GM19438 (cell line): ENCODE data around the gene MTHFD2.
"Not testable (repeated sequence)": the region's sequence is repeated elsewhere in the genome, so short reads cannot be mapped to it uniquely, and the experiment has no call there.

Source experiments
- ATAC-seq: cut with Tn5 transposase; IDR thresholded peaks from one replicate; pipeline ENCODE4 v1.9.1; 2021; ENCODE audit warnings: low read depth; ENCODE audit not compliant: unreplicated experiment

The MTHFD2 gene

DNA sequence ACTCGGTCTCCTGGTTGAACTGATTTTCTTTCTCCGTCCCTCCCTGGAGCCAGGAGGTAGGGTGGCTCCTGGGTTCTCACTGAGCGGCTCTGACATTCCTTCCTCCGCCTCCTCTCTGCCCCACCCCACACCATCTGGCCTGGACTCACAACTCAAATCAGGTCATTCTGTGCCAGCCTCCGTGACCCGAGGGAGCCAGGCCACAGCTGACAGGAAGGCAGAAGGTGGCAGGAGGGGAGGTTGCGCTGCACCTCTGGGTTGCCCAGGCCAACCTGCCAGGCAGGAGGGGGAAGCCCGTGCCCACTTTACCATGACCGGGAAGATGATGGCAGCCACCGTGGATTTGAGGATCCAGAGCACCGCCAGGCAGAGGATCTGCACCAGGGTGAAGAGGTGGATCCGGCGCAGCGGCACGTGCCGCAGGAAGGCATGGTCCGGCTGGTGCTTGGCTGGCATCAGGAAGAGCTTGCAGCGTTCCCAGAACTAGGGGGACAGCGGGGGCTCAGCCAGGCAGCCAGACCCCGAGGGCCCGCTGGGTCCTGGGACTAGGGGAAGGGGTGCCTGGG is 28.3 kb downstream of the MTHFD2 start:
- ATAC-seq = no peak

- no peak for ATAC-seq
Measured at GRCh38 chr2:74227646-74228045, 29.2 kb downstream of the MTHFD2 start.

DNA sequence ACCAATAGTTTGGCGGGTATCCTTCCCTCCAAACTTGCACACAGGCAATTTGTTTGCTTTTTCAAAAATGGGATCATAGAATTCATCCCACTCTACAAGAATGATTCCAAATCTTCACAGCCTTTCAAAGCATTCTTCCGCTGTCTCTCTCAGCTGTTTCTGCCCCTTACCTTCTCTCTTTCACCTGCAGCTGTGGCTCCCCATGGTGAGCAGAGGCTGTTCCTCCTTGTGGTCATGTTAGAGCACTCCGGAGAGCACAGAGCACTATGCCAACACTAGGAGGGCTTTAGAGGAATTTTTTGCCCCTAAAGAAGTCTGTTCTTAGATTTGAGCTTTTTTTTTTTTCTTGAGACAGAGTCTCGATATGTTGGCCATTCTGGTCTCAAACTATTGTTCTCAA is 30.4 kb downstream of the MTHFD2 start:
- no peak for ATAC-seq

DNA sequence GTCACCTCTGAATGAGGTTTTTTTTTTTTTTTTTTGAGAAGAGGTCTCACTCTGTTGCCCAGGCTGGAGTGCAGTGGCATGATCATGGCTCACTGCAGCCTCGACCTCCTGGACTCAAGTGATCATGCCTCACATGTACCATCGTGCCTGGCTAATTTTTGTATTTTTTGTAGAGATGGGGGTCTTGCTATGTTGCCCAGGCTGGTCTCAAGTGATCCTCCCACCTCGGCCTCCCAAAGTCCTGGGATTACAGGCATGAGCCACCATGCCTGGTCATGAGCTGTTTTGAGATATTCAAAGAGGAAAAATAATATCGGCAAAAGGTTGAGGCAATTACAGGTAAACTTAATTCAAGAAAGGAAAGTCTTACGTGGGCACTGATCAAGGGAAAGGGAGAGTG is 31.4 kb downstream of the MTHFD2 start:
- not testable (repeated sequence) for ATAC-seq

- ATAC-seq = no peak
Measured at GRCh38 chr2:74232426-74232825, 34.0 kb downstream of the MTHFD2 start.

DNA sequence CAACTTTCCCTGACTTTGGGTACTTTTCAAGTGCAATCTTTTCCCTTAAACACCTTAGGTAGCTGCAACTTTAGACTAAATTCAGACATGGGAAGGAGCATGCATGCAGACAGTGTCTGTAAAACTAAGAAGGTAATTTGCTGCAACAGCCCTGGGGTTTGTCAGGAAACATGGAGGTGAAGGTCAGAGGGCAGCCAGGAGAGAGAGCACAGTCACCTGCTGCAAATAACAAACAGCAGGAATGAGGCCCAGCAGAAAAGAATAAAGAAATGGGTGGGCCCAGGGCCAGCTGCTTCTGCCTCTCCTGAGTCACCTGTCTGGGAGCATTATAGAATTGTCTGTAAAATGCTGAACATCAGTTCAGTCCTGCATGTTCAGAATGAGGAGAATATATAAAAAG is 35.2 kb downstream of the MTHFD2 start:
- no peak for ATAC-seq

DNA sequence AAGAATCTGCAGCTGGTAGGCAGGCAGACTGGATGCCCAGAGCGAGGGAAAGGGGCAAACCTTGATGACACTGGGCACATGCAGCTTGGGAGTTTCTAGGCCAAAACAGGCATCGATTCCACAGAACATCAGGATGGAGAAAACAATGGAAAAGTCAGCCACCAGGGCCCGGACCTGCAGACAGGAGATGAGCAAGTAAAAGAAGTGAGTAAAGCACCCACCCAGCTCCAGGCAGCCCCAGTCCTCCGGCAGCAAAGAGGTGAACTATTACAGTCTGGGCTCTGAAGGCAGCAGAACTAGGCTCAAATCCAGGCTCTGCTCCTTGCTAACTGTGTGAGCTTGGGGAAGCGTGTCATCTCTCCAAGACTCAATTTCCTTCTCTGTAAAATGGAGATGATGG is 36.6 kb downstream of the MTHFD2 start:
- ATAC-seq = no peak

DNA sequence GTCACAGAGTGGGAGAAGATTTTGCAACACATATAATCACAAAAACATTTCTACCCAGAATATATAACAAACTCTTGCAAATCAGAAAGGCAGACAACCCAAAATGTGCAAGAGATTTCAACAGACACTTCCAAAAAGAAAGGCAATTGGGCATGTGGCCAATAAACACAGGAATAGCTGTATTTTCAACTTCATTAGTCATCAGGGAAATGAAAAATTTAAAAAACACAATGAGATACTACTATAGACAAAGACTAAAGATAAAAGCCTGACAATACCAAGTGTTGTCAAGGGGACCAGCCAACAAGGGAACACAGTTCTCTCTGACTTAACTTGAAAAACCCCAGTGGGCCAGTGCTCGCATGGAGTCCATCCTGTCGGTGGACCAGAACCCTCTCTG is 40.5 kb downstream of the MTHFD2 start:
- ATAC-seq = no peak

GRCh38 chr2:74239346-74239745 is 40.9 kb downstream of the MTHFD2 start:
- ATAC-seq = no peak

DNA sequence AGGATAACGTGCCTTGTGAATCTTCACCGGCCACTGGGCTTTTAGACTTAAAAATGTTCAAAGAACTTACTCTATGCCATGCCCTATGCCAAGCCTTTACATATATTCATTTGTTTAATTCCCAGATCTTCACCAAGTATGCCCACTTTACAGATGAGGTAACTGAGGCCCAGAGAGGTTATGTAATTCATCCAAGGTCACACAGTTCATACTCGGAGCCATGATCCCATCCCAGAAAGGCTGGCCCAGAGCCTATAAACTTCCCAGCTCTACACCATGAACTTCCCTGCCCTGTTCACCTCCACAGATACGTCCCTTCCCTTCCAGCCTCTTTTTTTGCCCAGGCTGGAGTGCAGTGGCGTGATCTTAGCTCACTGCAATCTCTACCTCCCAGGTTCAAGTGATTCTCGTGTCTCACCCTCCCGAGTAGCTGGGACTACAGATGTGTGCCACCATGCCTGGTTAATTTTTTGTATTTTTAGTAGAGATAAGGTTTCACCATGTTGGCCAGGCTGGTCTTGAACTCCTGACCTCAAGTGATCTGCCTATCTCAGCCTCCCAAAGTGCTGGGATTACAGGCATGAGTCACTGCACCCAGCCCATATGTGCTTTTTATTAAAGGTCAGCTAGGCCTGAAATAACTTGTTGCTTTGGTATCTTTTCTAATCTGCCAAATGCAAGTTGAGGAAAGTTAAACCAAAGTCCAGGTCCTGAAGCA is 44.1 kb downstream of the MTHFD2 start:
- no peak for ATAC-seq

- no peak for ATAC-seq
Measured at GRCh38 chr2:74244286-74244685, 45.9 kb downstream of the MTHFD2 start.

- no peak for ATAC-seq
Measured at GRCh38 chr2:74246496-74247195, 48.2 kb downstream of the MTHFD2 start.

GRCh38 chr2:74249406-74250122 is 51.1 kb downstream of the MTHFD2 start:
- no peak for ATAC-seq

DNA sequence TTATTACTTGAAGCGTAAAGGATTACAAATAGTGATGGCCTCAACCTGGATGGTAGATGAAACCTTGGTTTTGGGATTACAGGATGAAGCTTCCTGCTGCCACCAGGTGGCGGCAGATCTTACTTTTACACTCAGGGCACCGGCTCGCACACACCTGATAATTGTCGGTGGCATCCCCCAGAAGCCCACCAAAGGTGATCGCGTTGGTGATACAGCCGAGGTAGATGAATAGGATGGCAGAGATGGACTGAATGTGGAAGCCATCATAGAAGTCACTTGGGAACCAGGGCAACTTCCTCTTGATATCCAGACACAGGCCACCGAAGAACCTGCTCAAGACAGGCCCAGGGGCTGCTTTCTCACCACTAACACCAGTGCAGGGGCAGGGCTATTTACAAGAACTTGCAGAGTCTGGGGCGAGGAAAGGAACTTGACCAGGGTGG is 51.8 kb downstream of the MTHFD2 start:
- ATAC-seq = no peak

- no peak for ATAC-seq
Measured at GRCh38 chr2:74252036-74252435, 53.6 kb downstream of the MTHFD2 start.

- no peak for ATAC-seq
Measured at GRCh38 chr2:74252862-74253261, 54.4 kb downstream of the MTHFD2 start.

- ATAC-seq = no peak
Measured at GRCh38 chr2:74253306-74253970, 55.0 kb downstream of the MTHFD2 start.

GRCh38 chr2:74253971-74254310 is 55.5 kb downstream of the MTHFD2 start:
- ATAC-seq = no peak

- ATAC-seq = no peak
Measured at GRCh38 chr2:74255660-74256213, 57.3 kb downstream of the MTHFD2 start.

GRCh38 chr2:74259191-74259590 is 60.8 kb downstream of the MTHFD2 start:
- ATAC-seq = no peak

- ATAC-seq = no peak
Measured at GRCh38 chr2:74259733-74260132, 61.3 kb downstream of the MTHFD2 start.
